ENCODE results near the gene FAM171A1.

- TF ChIP-seq CTCF (conservative IDR thresholded peaks at IDR 0.05 in 1 of 2, IDR thresholded peaks at IDR 0.05 in 1 of 2; ENCODE audit: low read depth in 1 of 2, low read length in 2 of 2) (no peak), EZH2 (IDR thresholded peaks at IDR 0.05; ENCODE audit: low read length, missing control alignments) (no peak)
These were observed 112.8 kb downstream of the FAM171A1 start for GRCh38 chr10:15258255-15258654.

Measured in fibroblast of lung (primary cell).